HG02798 (cell line): ENCODE data around the gene CEP350.

Experiments used
- ATAC-seq: cut with Tn5 transposase; IDR thresholded peaks from one replicate; pipeline ENCODE4 v1.9.1; 2021; ENCODE audit warnings: mild to moderate bottlenecking; ENCODE audit not compliant: unreplicated experiment, poor library complexity

The CEP350 gene

DNA sequence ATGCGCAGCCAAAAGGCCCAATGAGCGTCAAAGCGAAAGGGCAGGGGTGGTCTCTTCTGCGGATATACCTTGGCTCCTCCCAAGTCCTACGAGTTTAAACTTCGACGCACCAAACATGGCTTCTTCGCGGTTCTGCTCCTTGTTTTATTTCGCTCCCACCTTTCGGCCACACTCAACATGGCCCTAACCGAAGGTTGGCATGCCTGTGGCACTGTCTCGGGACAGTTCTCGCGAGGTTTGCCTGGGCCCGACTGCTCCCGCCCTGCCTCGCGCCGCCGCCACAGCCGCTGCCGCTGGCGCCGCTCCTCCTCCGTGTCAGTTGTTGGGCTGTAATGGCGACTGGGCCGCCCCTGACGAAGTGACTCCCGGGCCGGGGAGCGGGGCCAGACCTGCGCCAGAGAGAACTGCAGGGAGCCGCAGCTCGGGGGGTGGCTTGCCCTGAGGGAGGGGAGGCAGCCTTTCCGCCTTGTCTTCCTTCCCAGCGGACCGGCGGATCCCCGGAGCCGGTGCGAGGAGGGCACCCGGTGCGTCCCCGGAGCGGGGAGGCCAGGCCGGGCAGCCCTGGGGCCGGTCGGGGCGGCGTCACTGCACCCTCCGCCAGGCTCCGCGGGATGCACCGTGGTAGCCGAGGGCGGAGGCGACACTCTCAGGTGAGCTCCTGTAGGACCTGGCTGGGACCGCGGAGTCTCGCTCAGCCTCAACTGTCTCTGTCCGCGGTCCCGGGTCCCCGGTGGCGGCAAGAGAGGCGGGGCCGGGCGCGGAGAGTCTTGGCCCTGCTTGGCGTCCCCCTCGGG, at the start of gene CEP350:
Gene CEP350 (plus strand): TSS at position 318 of the 794 bp plus-strand sequence. CDS start 31,372 bp downstream, outside the sequence.
- ATAC-seq, result peak; percentile 93

- no peak for ATAC-seq
Measured at GRCh38 chr1:179910934-179911333, 43.7 kb upstream of the CEP350 start.

DNA sequence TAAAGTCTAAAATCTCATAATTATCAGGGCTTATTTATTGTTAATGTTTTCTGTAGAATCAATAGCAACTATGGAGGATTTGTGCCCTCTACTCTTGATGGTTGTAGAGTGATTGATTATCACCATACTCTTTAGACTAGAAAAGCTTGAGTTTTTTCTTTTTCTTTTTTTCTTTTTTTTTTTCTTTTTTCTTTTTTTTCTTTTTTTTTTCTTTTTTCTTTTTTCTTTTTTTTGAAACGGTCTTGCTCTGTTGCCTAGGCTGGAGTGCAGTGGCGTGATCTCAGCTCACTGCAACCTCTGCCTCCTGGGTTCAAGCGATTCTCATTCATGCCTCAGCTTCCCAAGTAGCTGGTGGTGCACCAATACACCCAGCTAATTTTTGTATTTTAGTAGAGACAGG, 42.8 kb upstream of the CEP350 start:
- ATAC-seq, result no peak

GRCh38 chr1:179917601-179918429, 36.8 kb upstream of the CEP350 start:
- ATAC-seq, result no peak

DNA sequence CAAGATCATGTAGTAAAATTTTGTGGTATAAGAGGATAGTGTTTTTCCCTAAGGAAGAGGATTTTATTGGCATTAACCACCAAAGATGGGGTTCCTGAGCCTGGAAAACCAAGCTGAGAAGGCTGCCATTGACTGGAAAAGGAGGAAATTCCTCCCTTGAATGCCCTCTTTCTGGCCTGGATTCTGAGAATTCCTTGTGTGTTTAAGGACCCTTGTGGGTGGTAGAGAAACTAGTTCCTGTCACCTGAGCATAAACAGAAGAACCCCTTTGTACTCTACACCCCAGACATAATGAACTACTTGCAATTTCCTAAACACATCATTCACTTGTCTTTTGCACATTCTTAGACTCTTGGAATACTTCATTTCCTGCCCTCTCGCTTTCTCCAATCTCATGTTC, 33.1 kb upstream of the CEP350 start:
- ATAC-seq, result no peak

- no peak for ATAC-seq
Measured at GRCh38 chr1:179921981-179922872, 32.4 kb upstream of the CEP350 start.

GRCh38 chr1:179923029-179923428, 31.6 kb upstream of the CEP350 start:
- no peak for ATAC-seq

GRCh38 chr1:179924268-179924667, 30.3 kb upstream of the CEP350 start:
- ATAC-seq, result peak; percentile 84

GRCh38 chr1:179925302-179925701, 29.3 kb upstream of the CEP350 start:
- no peak for ATAC-seq

- no peak for ATAC-seq
Measured at GRCh38 chr1:179925922-179926849, 28.4 kb upstream of the CEP350 start.

DNA sequence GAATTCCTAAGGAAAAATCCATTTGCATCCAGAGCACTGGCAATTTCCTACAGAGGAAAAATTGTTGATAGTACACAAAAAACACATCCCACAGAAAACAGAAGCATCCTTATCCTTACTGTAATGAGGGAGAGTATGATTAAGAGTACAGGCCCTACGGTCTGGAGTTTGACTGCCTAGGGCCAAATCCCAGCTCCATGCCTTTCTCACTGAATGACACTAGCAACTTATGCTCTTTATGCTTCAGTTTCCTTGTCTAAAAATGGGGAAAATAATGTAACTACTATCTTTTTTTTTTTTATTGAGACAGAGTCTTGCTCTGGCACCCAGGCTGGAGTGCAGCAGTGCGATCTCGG, 27.8 kb upstream of the CEP350 start:
- ATAC-seq, result no peak

GRCh38 chr1:179929955-179930798, 24.4 kb upstream of the CEP350 start:
- ATAC-seq, result no peak

- ATAC-seq, result no peak
Measured at GRCh38 chr1:179930867-179931266, 23.7 kb upstream of the CEP350 start.

- no peak for ATAC-seq
Measured at GRCh38 chr1:179933219-179933618, 21.4 kb upstream of the CEP350 start.

GRCh38 chr1:179935909-179936496, 18.6 kb upstream of the CEP350 start:
- ATAC-seq, result peak; percentile 73

DNA sequence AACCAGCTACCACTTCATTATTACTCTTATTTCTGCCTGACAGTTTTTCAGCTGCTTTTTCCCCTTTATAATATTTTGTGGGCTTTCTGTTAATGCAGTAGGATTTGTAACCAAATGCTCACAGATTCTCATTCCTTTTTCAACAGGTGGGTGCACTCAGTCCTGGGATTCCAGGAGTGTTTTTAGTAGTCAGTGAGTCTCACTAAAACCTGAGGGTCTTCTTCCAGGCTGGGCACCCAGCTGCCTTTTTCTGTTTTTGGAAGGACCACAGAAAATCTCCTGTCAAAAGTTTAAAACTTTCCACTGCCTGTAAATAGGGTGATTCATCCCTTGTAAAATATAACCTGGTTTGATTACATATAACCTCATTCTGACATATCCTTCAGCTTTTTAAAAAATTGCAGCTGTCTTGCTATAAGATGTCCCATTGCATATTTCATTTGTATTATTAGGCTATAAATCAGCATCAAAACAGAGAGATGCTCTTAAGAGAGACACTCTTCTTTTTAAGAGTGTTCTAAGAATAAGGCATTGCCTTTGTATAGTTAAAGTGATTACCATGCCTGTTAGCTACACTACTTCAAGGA, 16.8 kb upstream of the CEP350 start:
- no peak for ATAC-seq

GRCh38 chr1:179938752-179939151, 15.9 kb upstream of the CEP350 start:
- ATAC-seq, result no peak

DNA sequence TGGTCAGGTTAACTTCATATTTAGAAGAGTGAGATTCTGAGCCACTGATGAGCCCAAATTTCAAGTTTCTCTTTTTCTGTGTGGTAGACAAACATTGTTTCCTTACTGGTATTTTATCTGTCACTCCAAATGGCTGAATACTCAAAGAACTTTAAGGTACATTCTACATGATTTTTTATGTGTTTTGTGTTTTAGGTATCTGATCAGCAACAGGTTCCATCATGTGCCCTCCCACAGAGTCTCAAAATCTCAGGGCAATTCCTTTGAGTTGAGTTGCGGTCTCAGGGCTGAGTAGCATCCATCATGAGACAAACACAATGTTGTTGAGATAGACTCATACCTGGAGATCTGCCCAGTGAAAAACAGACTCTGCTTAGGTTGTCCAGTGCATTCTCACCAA, 14.7 kb upstream of the CEP350 start:
- ATAC-seq, result no peak
